Measurements from ENCODE around the gene SEPHS1.
"Not testable (repeated sequence)": the region's sequence is repeated elsewhere in the genome, so short reads cannot be mapped to it uniquely, and the experiment has no call there.

The SEPHS1 gene

DNA sequence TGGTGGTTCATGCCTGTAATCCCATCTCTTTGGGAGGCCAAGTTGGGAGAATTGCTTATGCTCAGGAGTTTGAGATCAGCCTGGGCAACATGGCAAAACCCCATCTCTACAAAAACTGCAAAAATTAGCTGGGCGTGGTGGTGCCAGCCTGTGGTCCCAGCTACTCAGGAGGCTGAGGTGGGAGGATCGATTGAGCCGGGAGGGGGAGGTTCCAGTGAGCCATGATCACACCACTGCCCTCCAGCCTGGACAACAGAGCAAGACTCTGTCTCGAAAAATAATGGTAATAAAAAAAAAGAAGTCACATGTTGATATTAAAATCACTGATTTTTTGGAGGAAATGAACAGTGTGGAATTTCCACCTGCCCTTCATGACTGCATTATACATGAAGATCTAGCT lies 64.0 kb downstream of the SEPHS1 start:
- DNase-seq (ENCODE audit: low read depth): no peak

- not testable (repeated sequence) for DNase-seq (ENCODE audit: low read depth)
Observed at GRCh38 chr10:13282348-13282747, 65.7 kb downstream of the SEPHS1 start.

DNA sequence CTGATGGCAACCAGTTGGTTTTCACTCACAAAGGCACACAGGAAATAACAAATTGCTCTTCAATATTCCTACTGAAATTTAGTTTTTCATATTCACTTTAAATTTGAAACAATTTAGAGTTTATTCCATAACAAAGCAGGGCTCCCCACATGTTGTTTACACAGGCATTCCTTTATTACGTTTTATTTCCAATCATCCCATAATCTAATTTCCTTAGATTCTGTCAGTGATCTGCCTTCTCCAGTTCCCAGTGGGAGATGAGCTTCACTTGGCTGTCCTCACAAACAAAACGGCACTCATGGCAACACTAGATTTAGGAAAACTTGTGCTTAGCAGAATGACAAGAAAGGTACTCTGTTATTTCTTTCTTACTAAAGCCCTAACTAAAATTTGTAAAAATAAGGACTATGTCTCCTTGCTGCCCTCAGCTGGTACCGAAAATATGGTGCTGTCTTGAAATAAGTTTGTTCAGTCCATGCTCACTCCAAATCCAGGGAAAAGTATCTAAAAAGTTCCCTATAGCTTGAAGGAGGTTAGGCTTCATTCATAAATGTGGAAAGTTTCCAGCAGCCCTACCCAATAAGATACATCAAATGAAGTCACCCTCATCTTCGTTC lies 71.2 kb downstream of the SEPHS1 start:
- DNase-seq (ENCODE audit: low read depth): peak; percentile 29

- DNase-seq (ENCODE audit: low read depth): not testable (repeated sequence)
Observed at GRCh38 chr10:13276146-13276545, 71.9 kb downstream of the SEPHS1 start.

DNA sequence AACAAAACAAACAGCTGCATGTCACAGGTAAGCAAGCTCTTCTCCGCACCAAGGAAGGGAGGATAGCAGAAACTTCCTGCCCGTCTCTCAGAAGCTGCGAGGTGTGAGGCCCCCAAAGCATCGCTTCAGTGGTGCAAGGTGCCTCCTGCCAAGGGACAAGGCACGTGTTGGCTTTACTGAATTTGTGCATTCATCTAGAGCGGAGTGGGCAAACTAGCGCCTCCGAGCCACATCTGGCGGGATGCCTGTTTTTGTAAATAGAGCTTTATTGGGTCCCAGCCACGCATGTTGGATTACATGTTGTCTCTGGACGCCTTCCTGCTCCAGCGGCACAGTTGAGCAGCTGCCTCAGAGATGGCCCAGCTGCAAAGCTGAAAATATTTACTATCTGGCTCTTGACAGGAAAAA lies 75.9 kb downstream of the SEPHS1 start:
- DNase-seq (ENCODE audit: low read depth): peak; percentile 80

- DNase-seq (ENCODE audit: low read depth): no peak
Observed at GRCh38 chr10:13271552-13272163, 76.4 kb downstream of the SEPHS1 start.

DNA sequence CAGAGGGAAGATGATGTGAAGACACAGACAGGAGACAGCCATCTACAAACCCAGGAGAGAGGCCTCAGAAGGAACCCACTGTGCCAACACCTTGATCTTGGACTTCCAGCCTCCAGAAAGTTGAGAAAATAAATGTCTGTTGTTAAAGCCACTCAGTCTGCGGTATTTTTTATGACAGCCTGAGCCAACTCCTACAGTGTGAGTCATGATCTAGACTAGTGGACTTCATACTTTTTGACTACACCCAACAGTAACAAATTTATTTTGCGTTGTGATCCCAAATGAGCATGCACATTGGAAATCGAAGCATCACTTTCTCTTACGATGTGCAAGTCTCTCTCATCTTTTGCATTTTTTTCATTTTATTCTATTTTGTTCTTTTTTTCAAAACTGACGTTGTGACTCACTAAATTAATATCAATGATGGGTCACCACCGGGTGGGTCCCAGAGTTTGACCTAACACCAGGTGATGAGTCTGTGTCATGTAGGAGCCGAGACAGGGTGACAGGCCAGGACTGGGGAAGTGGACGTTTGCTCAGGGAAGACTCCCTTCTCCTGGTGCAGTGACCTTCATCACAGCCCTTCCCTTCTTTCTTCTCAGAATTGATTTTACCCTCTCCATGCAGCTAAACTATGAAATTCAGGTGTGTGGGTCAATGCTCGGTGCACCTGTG lies 77.1 kb downstream of the SEPHS1 start:
- no peak for DNase-seq (ENCODE audit: low read depth)

DNA sequence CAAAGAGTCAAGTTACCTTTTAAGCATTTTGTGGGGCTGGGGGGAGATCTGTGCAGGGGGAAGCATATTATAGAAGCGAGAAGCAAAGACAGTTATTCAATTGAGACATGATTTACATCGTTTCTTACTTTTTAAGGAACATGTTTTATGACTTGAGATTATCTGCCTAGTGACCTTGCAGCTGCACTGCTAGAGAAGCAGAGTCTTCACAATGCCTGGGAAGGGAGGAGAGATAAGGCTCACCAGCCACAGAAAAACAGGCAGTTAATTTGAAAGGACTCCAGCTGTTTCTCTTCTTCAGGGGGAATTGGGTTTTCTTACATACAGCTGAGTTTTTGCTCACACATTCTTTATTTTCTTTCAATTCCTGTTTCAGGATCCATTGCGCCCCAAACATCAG lies 79.3 kb downstream of the SEPHS1 start:
- no peak for DNase-seq (ENCODE audit: low read depth)

GRCh38 chr10:13268310-13268709 lies 79.8 kb downstream of the SEPHS1 start:
- DNase-seq (ENCODE audit: low read depth): no peak

Data from fibroblast of gingiva (primary cell).